Panc1 (cell line): Measurements from ENCODE around the gene OR2AE1. TPM values are rescaled to one million over a fixed set of nuclear protein-coding genes. Genes with fewer than 3 reads are reported as not detected.

ENCODE experiments used
- ATAC-seq: fragments of 200-7000 bp; cut with Tn5 transposase; 2 replicates; pipeline ENCODE4 v1.9.1; 2020; ENCODE audit warnings: mild to moderate bottlenecking, moderate library complexity
- BruUV-seq: library from RNA; stranded (reverse); fragments of 400-500 nt; replicated peaks from 2 replicates; lab custom pipeline; 2021; lab: Mats Ljungman, UMichigan
- CTCF ChIA-PET: fragments of 300-600 bp; sonication (Branson Sonifier 250); formaldehyde crosslinking; loops from one replicate; lab custom pipeline; 2022; ENCODE audit warnings: antibody characterized with exemption; lab: Charles Lee
- POLR2A ChIA-PET: fragments of 300-600 bp; sonication (Branson Sonifier 250); formaldehyde crosslinking; loops from one replicate; lab custom pipeline; 2022; ENCODE audit warnings: antibody characterized with exemption; lab: Charles Lee
- DNase-seq: peaks from one replicate; pipeline ENCODE4 v3.0.0-alpha.2; 2010; ENCODE audit warnings: low read depth, low spot score
- H3K27ac ChIP-seq: 2 replicates; pipeline ENCODE4 v1.5.1; 2011; ENCODE audit warnings: mild to moderate bottlenecking, low read length, inconsistent platforms
- H3K27me3 ChIP-seq: fragments of 200-500 bp; sonication (Bioruptor generic); 2 replicates; pipeline ENCODE4 v1.6.0; 2014; ENCODE audit warnings: low read length, inconsistent platforms; ENCODE audit not compliant: control insufficient read depth, insufficient read depth
- H3K36me3 ChIP-seq: fragments of 200-500 bp; sonication (Bioruptor generic); 2 replicates; pipeline ENCODE4 v1.5.1; 2014; ENCODE audit warnings: inconsistent platforms, mild to moderate bottlenecking, low read length, moderate library complexity; ENCODE audit not compliant: control insufficient read depth, insufficient read depth
- H3K4me1 ChIP-seq: 2 replicates; pipeline ENCODE4 v1.5.1; 2011; ENCODE audit warnings: inconsistent platforms, mild to moderate bottlenecking, low read length, moderate library complexity; ENCODE audit not compliant: control insufficient read depth, insufficient read depth
- H3K4me3 ChIP-seq, 2 experiments: 2 replicates each; pipeline ENCODE4 v1.5.1; 2011 to 2012; ENCODE audit warnings: low read depth in 2 of 2, low read length in 2 of 2, mild to moderate bottlenecking in 2 of 2, inconsistent platforms in 1 of 2, moderate library complexity in 1 of 2
- H3K9me3 ChIP-seq: fragments of 200-500 bp; sonication (Bioruptor generic); 2 replicates; pipeline ENCODE4 v1.5.1; 2014; ENCODE audit warnings: low read depth, mild to moderate bottlenecking, inconsistent platforms, low read length, moderate library complexity; ENCODE audit not compliant: control insufficient read depth, insufficient read depth
- CTCF ChIP-seq: fragments of 450-650 bp; IDR thresholded peaks from 2 replicates; pipeline ENCODE4 v1.5.1; 2017; ENCODE audit warnings: mild to moderate bottlenecking
- POLR2AphosphoS5 ChIP-seq: IDR thresholded peaks from 2 replicates; pipeline ENCODE4 v1.6.1; 2012; ENCODE audit warnings: mild to moderate bottlenecking, low read depth, low read length, moderate library complexity
- REST ChIP-seq, 2 experiments: IDR thresholded peaks; 2 replicates each; pipeline ENCODE4 v1.6.1; 2011 to 2012; ENCODE audit warnings: low read depth in 2 of 2, control low read depth in 1 of 2, low read length in 1 of 2, mild to moderate bottlenecking in 1 of 2, moderate library complexity in 1 of 2; ENCODE audit not compliant: insufficient read depth in 1 of 2
- SIN3A ChIP-seq: IDR thresholded peaks from 2 replicates; pipeline ENCODE4 v1.6.1; 2012; ENCODE audit warnings: low read depth, mild to moderate bottlenecking, low read length, moderate library complexity, borderline replicate concordance; ENCODE audit not compliant: insufficient read depth
- TCF7L2 ChIP-seq: IDR thresholded peaks from 2 replicates; pipeline ENCODE4 v1.6.1; 2011; ENCODE audit warnings: mild to moderate bottlenecking, low read depth, low read length, inconsistent platforms
- in situ Hi-C: cut with HindIII; loops from 2 replicates; pipeline ENCODE4 v1.10.0; 2016; ENCODE audit warnings: low sequenced_read_pairs, low pct_unique_long_range_greater_than_20kb
- intact Hi-C: fragments of 100-400 bp; cut with micrococcal nuclease; formaldehyde crosslinking; loops from one replicate; pipeline ENCODE4 v1.10.0; 2022; ENCODE audit not compliant: unreplicated experiment
- total RNA-seq: library from RNA; stranded (reverse); gene quantifications from one replicate; pipeline ENCODE4 v1.2.1, GENCODE V29; 2021; ENCODE audit not compliant: unreplicated experiment

Gene OR2AE1
- total RNA-seq, 1 experiment from 2014 or later = not detected

DNA sequence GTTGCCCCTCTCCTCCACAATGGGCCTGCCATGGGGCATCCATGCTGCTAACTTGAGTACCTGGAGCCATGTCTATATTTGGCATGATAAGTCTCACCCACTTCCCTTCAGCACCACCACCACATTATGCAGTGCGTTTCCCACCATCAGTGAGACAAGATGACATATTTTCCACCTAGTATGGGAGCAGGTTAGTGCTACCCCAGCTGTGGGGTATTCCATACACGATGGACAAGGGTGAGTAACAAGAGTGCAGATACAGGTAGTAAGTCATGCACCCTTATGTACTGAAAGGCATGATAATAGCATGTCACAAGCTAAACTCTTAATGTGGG is 21.2 kb upstream of the OR2AE1 start:
- no TSS peak for BruUV-seq
- no peak overlapping the region for H3K4me3 ChIP-seq
- ChIA-PET POLR2A (no interaction called here), CTCF (no interaction called here)
- ATAC-seq (0 out of 2 replicates have a peak, but pooled peaks have one; percentile 21), DNase-seq (no peak)
- 0 out of 2 replicates have a peak, but pooled peaks cover 5% of the 10 kb centered on the region for H3K36me3 ChIP-seq
- no peak overlapping the region for H3K27ac ChIP-seq
- no peaks in the 10 kb centered on the region for H3K27me3 ChIP-seq
- in situ Hi-C loops = no loop called here
- H3K4me1 ChIP-seq = no peaks in the 10 kb centered on the region
- TF ChIP-seq TCF7L2 = no peak
- TF ChIP-seq POLR2AphosphoS5 = no peak
- TF ChIP-seq SIN3A = no peak
- intact Hi-C loops = no loop called here
- no peaks in the 10 kb centered on the region for H3K9me3 ChIP-seq

GRCh38 chr7:99897322-99898022 is 20.6 kb upstream of the OR2AE1 start:
- Histone ChIP-seq H3K4me1 (no peaks in the 10 kb centered on the region), H3K27me3 (no peaks in the 10 kb centered on the region), H3K9me3 (no peaks in the 10 kb centered on the region), H3K4me3 (no peak overlapping the region), H3K27ac (no peak overlapping the region), H3K36me3 (0 out of 2 replicates have a peak, but pooled peaks cover 2% of the 10 kb centered on the region)
- intact Hi-C loops (no loop called here), in situ Hi-C loops (no loop called here)
- no peak for TF ChIP-seq POLR2AphosphoS5
- TF ChIP-seq CTCF = no peak
- no peak for TF ChIP-seq TCF7L2
- no peak for TF ChIP-seq REST (IDR thresholded peaks at IDR 0.05; ENCODE audit: insufficient read depth in 1 of 2, low read depth in 2 of 2, low read length in 1 of 2)
- no peak for TF ChIP-seq SIN3A
- CTCF ChIA-PET = no interaction called here
- BruUV-seq = no TSS peak
- POLR2A ChIA-PET = no interaction called here
- no peak for ATAC-seq
- no peak for DNase-seq

DNA sequence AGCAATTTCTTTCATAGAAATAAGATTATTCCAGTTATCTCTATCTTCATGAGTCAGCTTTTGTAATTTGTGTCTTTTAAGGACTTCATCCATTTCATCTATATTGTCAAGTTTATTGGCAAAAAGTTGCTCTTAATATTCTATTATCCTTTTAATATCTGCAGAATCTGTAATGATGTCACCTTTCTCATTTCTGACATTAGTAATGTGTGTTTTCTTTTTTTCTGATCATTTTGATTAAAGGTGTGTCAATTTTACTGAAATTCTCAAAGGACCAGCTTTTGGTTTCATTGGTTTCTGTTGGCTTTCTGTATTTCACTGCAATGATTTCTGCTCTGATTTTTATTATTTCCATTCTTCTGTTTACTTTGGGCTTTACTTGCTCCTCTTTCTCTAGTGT is 17.9 kb upstream of the OR2AE1 start:
- intact Hi-C loops = no loop called here
- no peak for TF ChIP-seq TCF7L2
- no peak for TF ChIP-seq POLR2AphosphoS5
- TF ChIP-seq CTCF = no peak
- no peak for TF ChIP-seq REST (IDR thresholded peaks at IDR 0.05; ENCODE audit: insufficient read depth in 1 of 2, low read depth in 2 of 2, low read length in 1 of 2)
- TF ChIP-seq SIN3A = no peak
- Histone ChIP-seq H3K9me3 (no peaks in the 10 kb centered on the region), H3K27ac (no peak overlapping the region), H3K4me1 (no peaks in the 10 kb centered on the region), H3K36me3 (no peaks in the 10 kb centered on the region), H3K4me3 (no peak overlapping the region), H3K27me3 (no peaks in the 10 kb centered on the region)
- no TSS peak for BruUV-seq
- CTCF ChIA-PET = no interaction called here
- ATAC-seq (no peak), DNase-seq (no peak)
- POLR2A ChIA-PET = no interaction called here
- in situ Hi-C loops = no loop called here
